Measurements from ENCODE around the gene ZNF609. TPM values are rescaled to one million over a fixed set of nuclear protein-coding genes. Genes with fewer than 3 reads are reported as not detected.
A peak's percentile ranks its signal among the peaks of the same experiment; 100 is the strongest.
"Not testable (repeated sequence)": the region's sequence is repeated elsewhere in the genome, so short reads cannot be mapped to it uniquely, and the experiment has no call there.

ZNF609 gene
- total RNA-seq, 1 donor from 2014 or later: 21.7 TPM

- no peak for DNase-seq (ENCODE audit: low read depth, low spot score)
Observed at GRCh38 chr15:64580696-64581407, 120.5 kb downstream of the ZNF609 start.

GRCh38 chr15:64581408-64581761, 121.0 kb downstream of the ZNF609 start:
- no peak for DNase-seq (ENCODE audit: low read depth, low spot score)

- DNase-seq (ENCODE audit: low read depth, low spot score): no peak
Observed at GRCh38 chr15:64582202-64582601, 121.8 kb downstream of the ZNF609 start.

GRCh38 chr15:64583519-64583918, 123.1 kb downstream of the ZNF609 start:
- no peak for DNase-seq (ENCODE audit: low read depth, low spot score)

GRCh38 chr15:64583983-64584382, 123.6 kb downstream of the ZNF609 start:
- DNase-seq (ENCODE audit: low read depth, low spot score): no peak

GRCh38 chr15:64586259-64586870, 126.0 kb downstream of the ZNF609 start:
- no peak for DNase-seq (ENCODE audit: low read depth, low spot score)

- no peak for DNase-seq (ENCODE audit: low read depth, low spot score)
Observed at GRCh38 chr15:64586984-64587383, 126.6 kb downstream of the ZNF609 start.

- no peak for DNase-seq (ENCODE audit: low read depth, low spot score)
Observed at GRCh38 chr15:64589435-64590084, 129.2 kb downstream of the ZNF609 start.

- DNase-seq (ENCODE audit: low read depth, low spot score): not testable (repeated sequence)
Observed at GRCh38 chr15:64592845-64593244, 132.5 kb downstream of the ZNF609 start.

GRCh38 chr15:64596701-64597476, 136.5 kb downstream of the ZNF609 start:
- peak; percentile 8 for DNase-seq (ENCODE audit: low read depth, low spot score)

- no peak for DNase-seq (ENCODE audit: low read depth, low spot score)
Observed at GRCh38 chr15:64597477-64597822, 137.1 kb downstream of the ZNF609 start.

GRCh38 chr15:64599226-64599625, 138.8 kb downstream of the ZNF609 start:
- no peak for DNase-seq (ENCODE audit: low read depth, low spot score)

- DNase-seq (ENCODE audit: low read depth, low spot score): peak; percentile 8
Observed at GRCh38 chr15:64599716-64600115, 139.3 kb downstream of the ZNF609 start.

- DNase-seq (ENCODE audit: low read depth, low spot score): no peak
Observed at GRCh38 chr15:64600794-64601193, 140.4 kb downstream of the ZNF609 start.

GRCh38 chr15:64604319-64604718, 143.9 kb downstream of the ZNF609 start:
- no peak for DNase-seq (ENCODE audit: low read depth, low spot score)

- DNase-seq (ENCODE audit: low read depth, low spot score): not testable (repeated sequence)
Observed at GRCh38 chr15:64607416-64607815, 147.0 kb downstream of the ZNF609 start.

GRCh38 chr15:64610257-64610919, 150.0 kb downstream of the ZNF609 start:
- DNase-seq (ENCODE audit: low read depth, low spot score): no peak

GRCh38 chr15:64611085-64611725, 150.8 kb downstream of the ZNF609 start:
- DNase-seq (ENCODE audit: low read depth, low spot score): no peak

GRCh38 chr15:64614519-64614918, 154.1 kb downstream of the ZNF609 start:
- no peak for DNase-seq (ENCODE audit: low read depth, low spot score)

GRCh38 chr15:64617727-64618126, 157.3 kb downstream of the ZNF609 start:
- no peak for DNase-seq (ENCODE audit: low read depth, low spot score)

GRCh38 chr15:64618138-64618537, 157.8 kb downstream of the ZNF609 start:
- no peak for DNase-seq (ENCODE audit: low read depth, low spot score)
